Choroid plexus epithelial cell (primary cell): ENCODE results near the gene SUV39H1.

Experiments used
- DNase-seq: peaks from one replicate; pipeline ENCODE4 v3.0.0-alpha.2; 2010; ENCODE audit warnings: low read depth
- H3K4me3 ChIP-seq: 2 replicates; pipeline ENCODE4 v1.5.1; 2011; ENCODE audit warnings: low read depth, mild to moderate bottlenecking, control low read depth, low read length, moderate library complexity
- CTCF ChIP-seq: conservative IDR thresholded peaks from 2 replicates; pipeline ENCODE4 v1.5.1; 2011; ENCODE audit warnings: low read depth, mild to moderate bottlenecking, control low read depth, inconsistent platforms, low read length, moderate library complexity

SUV39H1 gene

GRCh38 chrX:48752498-48752897 is 56.0 kb downstream of the SUV39H1 start:
- no peak for DNase-seq
- H3K4me3 ChIP-seq: no peak overlapping the region
- no peak for TF ChIP-seq CTCF

GRCh38 chrX:48753708-48754228 is 57.2 kb downstream of the SUV39H1 start:
- no peak overlapping the region for H3K4me3 ChIP-seq
- DNase-seq: no peak
- no peak for TF ChIP-seq CTCF

- no peak for TF ChIP-seq CTCF
- DNase-seq: peak; percentile 1
- no peak overlapping the region for H3K4me3 ChIP-seq
These were observed 57.7 kb downstream of the SUV39H1 start for GRCh38 chrX:48754238-48754637.
